ENCODE measurements around the gene RRM1.
"Not testable (repeated sequence)": the region's sequence is repeated elsewhere in the genome, so short reads cannot be mapped to it uniquely, and the experiment has no call there.

The RRM1 gene

DNA sequence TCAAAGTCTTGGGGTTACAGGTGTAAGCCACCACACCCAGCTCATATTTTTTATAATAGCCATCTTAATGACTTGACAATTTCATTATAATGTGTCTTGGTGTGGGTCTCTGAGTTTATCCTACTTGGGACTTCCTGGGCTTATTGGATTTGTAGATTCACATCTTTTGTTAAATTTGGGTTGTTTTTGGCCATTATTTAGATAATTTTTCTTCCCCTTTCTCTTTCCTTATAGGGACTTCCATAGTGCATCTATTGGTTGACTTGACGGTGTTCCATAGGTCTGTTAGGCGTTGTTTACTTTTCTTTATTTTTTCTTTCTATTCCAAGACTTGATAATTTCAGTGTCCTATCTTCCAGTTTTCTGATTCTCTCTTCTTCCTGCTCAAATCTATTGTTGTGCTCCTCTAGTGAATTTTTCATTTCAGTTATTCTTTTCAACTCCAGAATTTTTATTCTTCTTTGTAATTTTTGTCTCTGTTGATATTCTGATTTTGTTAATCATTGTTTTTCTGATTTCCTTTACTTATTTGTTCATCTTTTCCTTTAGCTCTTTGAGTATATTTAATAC is 45.6 kb downstream of the RRM1 start:
- no peak for DNase-seq (ENCODE audit: low read depth)

DNA sequence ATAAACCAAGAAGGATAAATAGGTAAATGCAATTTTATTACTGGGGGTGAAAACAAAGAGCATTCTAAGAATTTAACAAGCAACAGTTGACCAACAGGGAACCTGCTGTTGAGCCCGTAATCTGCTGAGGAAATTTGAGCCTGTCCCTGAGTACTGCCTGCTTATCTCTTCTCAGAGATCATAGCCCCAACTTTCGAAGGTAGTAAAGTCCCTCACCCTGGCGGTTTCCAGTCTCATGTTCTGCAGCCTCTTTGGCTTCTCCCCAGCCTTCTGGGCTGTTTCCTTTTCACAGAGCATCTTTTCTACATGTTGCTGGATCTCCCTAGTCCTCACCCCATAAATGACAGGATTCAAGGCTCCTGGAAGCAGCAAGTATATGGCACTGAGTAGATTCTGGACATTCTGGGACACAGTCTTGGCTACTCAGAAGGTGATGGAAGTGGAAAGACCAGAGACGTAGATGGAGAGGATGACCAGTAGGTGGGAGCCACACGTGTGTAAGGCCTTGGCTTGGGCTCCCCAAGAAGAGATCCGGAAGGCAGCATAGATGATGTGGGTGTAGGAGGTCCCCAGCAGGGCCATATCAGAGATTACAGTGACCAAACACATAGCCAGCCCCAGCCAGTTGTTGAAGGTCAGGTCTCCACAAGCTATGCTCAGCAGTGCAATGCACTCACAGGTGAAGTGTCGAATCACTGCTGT is 51.6 kb downstream of the RRM1 start:
- no peak for DNase-seq (ENCODE audit: low read depth)

DNA sequence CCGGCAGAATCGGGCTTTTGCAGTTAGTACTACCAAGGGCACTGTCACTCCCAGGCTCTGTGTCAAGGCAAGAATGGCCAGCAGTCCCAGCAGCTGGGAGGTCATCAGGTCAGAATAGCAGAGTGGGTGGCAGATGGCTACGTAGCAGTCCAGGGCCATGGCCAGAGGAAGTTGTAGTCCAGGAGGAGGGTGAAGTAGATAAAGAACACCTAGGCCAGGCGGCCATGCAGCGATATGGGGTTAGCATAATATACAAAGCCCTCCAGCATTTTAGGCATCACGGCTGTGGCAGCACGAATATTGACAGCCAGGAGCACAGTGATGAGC is 52.1 kb downstream of the RRM1 start:
- DNase-seq (ENCODE audit: low read depth): no peak

DNA sequence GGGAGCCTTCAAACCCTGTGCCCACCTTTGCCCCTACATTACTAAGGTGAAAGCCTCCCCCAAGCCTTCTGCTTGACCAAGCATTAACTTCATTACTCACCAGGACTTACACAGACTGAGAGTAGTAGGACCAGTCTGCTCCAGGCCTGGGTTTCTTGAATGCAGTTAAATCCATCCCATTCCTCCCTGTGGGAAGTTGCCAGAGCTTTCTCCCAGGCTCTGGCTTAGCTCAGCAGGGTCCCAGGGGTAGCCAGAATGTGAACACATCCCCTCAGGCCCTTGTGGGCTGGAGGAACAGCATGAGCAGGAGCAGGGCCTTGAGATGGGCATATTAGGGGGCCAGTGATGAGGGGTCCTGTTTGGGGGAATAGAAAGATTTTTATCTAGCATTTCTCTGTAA is 59.9 kb downstream of the RRM1 start:
- no peak for DNase-seq (ENCODE audit: low read depth)

DNA sequence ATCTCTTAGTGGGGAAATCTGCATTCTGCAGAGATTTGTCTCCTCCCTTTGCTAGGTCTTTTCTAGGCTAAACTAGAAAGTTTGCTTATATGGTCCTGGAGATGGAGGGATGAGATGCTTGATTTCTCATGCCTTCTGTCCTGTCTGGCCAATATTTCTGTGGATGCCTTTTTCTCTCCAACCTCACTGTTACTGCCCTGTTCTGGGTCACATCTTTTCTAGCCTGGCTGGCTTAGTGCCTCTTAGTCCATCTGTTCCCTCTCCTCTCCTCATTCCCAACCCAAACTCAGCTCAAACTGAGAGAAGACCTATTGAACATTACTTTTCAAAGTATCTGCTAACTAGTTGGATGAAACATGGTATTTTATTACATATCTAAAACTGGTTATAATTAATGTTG is 62.0 kb downstream of the RRM1 start:
- no peak for DNase-seq (ENCODE audit: low read depth)

DNA sequence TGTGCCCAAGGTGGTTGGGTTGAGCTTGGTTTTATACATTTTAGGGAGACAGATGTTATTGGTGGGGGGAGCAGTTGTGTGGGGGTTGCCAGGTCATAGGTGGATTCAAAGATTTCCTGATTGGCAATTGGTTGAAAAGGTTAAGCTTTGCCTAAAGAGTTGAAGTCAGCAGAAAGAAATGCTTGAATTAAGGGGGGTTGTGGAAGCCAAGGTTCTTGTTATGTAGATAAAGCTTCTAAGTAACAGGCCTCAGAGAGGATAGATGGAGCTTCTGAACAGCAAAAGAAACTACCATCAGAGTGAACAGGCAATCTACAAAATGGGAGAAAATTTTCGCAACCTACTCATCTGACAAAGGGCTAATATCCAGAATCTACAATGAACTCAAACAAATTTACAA is 64.2 kb downstream of the RRM1 start:
- not testable (repeated sequence) for DNase-seq (ENCODE audit: low read depth)

DNA sequence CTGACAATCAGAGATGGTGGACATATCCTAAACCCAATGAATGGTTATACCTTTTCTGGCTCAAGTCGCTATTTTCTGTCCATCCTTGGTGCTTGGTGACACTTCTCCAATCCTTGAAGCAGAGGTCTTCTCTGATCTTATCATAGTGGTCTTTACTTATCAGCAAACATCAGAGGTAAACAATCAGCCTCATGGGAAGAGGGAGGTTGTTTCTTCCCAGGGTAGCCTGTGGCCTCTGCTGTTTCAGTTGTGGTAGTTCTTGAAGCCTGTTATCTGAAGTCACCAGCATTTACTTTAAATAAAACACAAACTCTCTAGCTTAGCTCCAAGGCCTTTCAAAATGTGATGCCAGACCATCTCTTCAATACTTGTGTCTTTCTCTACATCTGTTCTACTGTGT is 66.7 kb downstream of the RRM1 start:
- DNase-seq (ENCODE audit: low read depth): no peak

DNA sequence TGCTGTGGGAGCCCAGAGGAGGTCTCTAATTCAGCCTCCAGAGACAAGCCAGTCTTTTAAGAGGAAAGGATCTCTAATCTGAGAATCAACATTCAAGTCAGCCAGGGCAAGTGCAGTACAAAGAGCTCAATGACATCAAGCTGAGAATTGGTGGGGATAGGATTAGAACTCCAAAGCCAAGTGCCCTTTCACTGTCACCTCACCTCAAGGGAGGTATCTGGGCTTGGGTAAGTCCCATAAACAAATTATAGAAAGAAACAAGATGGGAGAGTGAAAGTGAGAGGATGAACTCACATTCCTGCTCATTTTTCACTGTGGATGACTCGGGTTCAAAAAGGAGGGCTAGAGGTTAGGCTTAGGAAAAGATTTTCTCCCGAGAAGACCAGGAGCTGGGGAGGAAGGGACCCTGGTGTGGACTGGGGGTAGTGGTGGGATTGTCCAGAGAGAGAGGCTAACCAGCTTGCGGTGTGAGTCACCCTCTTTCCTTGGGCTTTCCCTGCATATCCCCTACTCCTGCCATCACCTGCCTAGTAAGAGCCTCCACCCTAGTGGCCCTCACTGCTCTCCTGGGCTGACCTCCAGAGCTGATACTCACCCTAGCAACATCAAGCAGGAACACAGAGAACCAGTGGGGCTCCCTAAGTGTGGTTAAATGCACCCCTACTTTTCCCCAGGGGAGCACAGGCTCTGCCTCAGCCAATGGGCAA is 70.4 kb downstream of the RRM1 start:
- DNase-seq (ENCODE audit: low read depth): no peak

DNA sequence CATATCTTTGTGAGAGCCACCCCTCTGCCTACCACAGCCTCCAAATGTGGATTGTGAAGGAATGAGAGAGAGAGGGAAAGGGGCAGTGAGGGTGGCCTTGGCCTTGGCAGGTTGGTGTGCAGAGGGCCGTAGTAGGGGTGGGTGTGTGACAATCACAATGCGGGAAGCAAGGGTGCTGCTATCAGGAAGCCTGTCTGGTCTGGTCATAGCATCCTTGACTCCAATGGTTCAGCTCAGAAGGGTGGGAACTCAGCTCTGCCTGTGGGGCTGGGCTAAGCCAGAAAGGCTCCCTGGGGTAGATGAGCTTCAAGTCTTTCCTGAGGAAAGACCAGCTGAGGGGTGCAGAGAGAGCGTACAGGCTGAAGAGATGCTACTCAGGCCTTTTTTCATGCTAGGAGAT is 72.7 kb downstream of the RRM1 start:
- DNase-seq (ENCODE audit: low read depth): no peak

DNA sequence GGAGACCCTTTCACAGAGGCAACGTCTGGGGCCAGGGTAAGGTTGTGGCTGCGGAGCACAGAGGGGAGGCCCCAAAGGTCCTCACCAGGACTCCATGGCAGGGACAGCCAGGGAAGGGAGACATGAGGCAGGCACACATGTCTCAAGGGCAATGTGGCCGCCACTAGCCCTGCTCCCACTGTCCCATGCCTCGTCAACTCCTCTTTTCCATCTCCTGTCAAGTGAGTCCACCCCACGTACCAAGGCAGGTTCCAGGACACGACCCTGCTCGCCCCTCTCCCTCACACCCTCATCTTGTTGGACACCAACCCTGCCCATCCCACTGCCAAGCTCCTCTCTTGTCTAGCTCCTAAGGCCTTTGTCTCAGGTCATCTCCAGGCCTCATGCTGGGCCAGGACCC is 73.2 kb downstream of the RRM1 start:
- no peak for DNase-seq (ENCODE audit: low read depth)

DNA sequence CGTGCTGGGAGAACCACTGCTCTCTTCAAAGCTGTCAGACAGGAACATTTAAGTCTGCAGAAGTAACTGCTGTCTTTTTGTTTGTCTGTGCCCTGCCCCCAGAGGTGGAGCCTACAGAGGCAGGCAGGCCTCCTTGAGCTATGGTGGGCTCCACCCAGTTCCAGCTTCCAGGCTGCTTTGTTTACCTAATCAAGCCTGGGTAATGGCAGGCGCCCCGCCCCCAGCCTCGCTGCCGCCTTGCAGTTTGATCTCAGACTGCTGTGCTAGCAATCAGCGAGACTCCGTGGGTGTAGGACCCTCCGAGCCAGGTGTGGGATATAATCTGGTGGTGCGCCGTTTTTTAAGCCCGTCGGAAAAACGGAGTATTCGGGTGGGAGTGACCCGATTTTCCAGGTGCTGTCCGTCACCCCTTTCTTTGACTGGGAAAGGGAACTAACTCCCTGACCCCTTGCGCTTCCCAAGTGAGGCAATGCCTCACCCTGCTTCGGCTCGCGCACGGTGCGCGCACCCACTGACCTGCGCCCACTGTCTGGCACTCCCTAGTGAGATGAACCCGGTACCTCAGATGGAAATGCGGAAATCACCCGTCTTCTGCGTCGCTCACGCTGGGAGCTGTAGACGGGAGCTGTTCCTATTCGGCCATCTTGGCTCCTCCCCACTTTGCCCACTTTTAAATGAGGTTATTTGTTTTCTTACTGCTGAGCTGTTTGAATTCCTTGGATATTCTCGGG is 81.2 kb downstream of the RRM1 start:
- DNase-seq (ENCODE audit: low read depth): not testable (repeated sequence)

DNA sequence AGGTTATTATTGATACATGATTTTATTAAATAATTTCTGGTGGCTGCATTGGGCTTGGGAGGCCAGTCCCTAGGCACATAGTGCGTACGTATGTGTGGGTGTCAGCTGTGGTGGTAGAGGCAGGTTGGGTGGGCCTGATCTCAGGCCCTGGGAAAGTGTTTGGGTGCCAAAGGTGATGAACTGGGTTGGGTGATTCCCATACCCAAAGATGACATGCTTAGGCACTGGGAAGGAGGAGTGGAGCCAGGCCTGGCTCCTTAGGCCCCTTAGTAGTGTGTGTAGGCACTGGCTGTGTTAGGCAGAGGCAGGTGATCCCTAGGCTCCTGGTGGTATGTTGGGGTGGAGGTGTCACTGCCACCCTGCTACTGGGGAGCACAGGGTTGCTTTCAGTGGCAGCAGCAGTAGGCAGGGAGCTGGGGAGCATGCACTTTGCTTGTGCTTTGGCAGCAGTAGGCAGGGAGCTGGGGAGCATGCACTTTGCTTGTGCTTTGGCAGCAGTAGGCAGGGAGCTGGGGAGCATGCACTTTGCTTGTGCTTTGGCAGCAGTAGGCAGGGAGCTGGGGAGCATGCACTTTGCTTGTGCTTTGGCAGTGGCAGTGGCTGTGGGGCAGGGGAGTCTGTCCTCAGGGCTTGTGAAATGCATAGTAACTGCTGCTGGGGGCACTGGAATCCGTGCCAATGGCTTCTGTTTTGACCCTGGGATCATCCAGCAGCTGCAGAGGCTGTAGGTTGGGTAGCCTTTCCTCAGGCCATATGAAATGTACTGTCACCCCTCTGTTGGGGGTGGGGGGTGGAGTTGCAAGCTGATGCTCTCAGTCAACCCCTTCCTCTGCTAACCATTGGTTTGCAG is 84.4 kb downstream of the RRM1 start:
- no peak for DNase-seq (ENCODE audit: low read depth)

DNA sequence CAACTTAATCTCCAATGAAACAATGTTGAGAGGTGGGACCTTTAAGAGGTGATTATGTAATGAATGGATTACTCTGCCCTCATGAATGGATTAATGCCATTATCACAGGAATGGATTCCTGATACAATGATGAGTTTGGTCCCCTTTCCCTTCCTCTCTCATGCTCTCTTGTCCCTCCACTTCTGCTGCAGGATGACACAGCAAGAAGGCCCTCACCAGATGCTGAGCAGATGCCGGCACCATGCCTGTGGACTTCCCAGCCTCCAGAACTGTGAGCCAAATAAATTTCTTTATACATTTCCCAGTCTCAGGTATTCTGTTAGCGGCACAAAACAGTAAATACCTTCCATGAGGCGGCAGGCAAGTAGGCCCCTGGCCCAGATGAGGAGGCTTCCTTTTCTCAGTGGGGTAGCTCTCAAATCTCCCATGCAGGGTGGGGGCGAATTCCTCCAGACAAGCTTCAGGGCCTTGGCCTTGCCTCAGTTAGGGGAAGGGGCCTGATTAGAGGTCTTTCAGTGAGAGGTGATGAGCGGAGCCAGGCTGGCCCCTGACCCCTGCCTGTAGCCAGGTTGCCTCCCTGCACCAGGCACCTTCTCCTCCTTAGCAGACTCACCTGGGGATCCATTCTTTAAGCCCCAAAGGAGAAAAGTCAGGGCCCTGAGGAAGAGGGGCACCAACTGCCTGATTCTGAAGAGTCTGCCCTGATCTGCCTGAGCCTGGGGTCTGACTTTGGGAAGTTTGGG is 86.0 kb downstream of the RRM1 start:
- no peak for DNase-seq (ENCODE audit: low read depth)

DNA sequence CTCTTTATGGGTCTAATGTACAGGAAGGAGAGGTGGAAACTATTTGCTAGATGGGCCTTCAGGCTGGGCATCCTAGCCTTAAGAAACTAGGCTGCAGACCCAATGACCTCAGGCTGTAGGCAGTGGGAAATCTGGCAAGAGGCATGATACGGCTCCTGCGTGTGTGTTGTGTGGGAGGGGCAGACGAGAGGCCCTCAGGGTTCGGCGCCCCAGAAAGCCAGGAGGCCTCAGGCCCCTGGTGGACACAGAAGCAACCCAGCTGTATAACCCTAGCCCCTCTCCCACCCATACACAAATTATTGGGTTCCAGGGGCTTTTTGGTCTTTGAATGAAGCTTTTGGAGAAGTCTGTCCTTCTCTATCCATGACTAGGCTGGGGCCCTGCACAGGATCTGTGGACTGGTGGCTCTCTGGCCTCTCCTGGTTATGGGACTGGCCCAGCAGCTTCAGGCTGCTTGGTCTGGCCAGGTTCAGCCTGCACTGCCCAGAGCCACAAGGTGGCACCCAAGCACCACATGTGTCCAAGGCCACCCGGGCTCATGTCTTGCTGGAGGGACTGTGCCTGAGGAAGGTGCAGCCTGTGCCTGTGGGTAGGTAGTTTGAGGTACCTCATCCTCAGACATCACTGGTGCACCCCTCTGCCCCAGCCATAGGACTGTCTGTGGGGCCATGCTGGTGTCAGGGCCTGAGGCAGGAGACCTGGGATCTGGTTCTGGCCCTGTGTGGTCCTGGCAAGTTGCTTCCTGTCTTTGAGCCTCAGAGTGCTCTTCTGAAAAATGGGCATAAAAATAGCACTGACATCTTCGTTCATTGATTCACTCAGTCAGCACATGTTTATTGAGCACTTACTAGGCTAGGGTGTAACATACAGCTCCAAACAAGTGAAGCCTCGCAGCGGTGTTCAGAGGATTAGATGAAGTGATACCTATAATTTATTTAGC is 87.5 kb downstream of the RRM1 start:
- DNase-seq (ENCODE audit: low read depth): no peak

DNA sequence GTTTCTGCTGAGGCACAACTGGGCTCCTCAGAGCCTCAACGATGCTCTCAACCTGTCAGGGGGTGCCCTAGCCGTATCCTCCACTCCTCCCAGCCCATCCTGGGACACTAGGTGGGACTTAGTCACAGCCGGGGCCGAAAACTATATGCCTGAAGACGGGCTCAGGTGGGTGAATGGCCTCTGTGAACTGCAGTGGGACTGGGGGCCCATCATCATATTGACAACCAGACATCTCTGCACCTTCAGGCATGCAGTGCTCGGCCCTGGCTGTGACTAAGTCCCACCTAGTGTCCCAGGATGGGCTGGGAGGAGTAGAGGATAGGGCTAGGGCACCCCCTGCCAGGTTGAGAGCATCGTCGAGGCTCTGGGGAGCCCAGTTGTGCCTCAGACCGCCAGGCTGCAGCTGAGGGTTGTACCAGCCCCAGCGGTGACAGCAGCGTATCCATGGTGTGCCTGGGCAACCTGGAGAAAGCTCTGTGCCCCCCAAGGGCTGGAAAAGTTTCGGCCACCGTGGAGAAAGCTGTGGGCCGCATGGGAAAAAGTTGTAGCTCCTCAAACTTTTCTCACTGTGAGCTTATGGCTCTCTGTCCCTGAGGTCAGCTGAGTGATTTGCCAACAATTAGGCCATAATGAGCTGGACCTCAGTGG is 88.9 kb downstream of the RRM1 start:
- DNase-seq (ENCODE audit: low read depth): no peak

DNA sequence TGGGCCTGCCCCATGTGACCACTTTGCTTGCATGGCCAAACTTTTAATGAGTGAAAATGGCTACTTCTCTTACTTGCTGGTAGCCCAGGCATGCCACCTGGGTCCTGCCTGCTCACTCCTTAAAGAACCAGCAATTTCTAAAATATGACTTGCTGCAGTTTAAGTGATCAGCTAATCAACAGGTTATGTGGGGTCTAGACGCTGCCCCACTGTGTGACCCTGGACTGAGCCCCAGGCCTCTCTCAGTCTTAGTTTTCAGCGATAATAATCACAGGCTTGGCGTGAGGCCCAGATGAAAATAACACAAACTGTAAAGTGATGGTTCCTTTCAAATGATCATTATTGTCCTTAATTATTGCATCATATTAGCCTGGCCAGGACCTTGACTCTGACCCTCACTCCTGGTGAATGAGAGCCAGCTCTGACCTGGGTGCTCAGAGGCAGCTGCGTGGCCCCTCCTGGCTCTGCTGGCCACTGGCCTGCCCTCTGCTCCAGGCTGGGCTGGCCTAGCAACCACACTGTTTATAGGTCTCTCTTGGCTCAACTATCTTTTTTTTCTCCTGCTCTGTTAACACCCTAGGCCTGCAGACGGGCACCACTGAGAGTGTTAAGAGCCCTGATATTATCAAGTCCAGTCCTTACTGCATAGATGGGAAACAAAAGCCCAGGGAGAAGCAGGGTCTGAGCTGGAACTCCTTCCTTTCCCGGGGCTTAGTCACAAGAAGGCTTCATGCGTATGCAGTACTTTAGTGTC is 89.7 kb downstream of the RRM1 start:
- no peak for DNase-seq (ENCODE audit: low read depth)

DNA sequence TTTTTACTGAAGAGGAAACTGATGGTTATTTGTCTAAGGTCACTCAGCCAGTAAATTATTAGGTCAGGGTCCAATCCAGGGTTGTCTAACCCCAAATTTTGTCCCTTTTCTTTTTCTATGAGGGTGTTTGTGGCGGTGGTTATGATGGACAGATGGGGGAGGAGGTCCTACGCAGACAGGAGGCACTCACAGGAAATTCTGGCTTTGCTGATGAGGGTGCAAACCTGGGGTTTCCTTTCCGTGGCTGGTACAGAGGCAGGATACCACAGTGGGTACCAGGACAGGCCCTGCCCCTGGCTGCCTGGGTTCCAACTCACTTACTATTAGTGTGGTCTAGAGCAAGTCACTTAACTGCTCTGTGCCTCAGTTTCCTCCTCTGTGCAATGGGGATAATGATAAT is 91.0 kb downstream of the RRM1 start:
- DNase-seq (ENCODE audit: low read depth): no peak

DNA sequence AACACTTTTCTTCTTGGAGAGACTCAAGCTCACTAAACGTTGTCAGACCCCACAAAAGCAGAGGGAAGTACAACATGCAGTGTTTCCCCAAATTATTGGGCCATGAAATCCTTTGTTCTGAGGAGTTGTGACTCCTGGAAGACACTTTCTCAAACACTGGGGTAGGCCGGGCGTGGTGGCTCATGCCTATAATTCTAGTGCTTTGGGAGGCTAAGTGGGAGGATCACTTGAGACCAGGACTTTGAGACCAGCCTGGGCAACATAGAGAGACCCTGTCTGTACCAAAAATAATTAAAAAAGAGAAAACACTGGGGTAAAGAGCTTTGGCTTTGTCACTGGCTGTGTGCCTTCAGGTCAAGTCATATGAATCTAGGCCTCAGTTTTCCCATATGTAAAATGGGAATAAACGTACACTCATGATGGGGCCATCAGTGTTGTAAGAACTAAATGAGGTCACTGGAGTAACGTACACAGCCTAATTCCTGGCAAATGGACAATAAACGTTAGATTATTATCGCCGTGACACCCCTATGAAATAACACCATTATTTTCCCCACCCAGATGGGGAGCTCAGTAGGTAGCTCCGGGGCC is 92.0 kb downstream of the RRM1 start:
- DNase-seq (ENCODE audit: low read depth): no peak

Measured in activated T-helper 1 cell treated with Interleukin-2 at 50 U/mL for 16 hours (primary cell).